Astrocyte (in vitro differentiated cells and primary cell): ENCODE measurements around the gene CDH23.

ENCODE experiments used
- EZH2 ChIP-seq: IDR thresholded peaks from 2 replicates; pipeline ENCODE4 v1.6.1; 2012; ENCODE audit warnings: mild to moderate bottlenecking, low read length, inconsistent platforms; ENCODE audit not compliant: insufficient read depth
- TF ChIP-seq, protein P1 (sequence below): IDR thresholded peaks from 2 replicates; pipeline ENCODE4 v1.5.1; 2011; ENCODE audit warnings: low read depth, mild to moderate bottlenecking, inconsistent platforms, low read length, moderate library complexity; ENCODE audit not compliant: insufficient read depth

GRCh38 chr10:71392791-71393781, 3.6 kb upstream of the CDH23 start:
- TF ChIP-seq, protein P1, sequence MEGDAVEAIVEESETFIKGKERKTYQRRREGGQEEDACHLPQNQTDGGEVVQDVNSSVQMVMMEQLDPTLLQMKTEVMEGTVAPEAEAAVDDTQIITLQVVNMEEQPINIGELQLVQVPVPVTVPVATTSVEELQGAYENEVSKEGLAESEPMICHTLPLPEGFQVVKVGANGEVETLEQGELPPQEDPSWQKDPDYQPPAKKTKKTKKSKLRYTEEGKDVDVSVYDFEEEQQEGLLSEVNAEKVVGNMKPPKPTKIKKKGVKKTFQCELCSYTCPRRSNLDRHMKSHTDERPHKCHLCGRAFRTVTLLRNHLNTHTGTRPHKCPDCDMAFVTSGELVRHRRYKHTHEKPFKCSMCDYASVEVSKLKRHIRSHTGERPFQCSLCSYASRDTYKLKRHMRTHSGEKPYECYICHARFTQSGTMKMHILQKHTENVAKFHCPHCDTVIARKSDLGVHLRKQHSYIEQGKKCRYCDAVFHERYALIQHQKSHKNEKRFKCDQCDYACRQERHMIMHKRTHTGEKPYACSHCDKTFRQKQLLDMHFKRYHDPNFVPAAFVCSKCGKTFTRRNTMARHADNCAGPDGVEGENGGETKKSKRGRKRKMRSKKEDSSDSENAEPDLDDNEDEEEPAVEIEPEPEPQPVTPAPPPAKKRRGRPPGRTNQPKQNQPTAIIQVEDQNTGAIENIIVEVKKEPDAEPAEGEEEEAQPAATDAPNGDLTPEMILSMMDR, result no peak
- no peak for TF ChIP-seq EZH2
